Measurements from ENCODE around the gene LITAF.

LITAF gene

GRCh38 chr16:11618107-11618717 lies 31.5 kb upstream of the LITAF start:
- no peak for DNase-seq (ENCODE audit: extremely low spot score)
- POLR2A ChIA-PET = no interaction called here
- CTCF ChIA-PET = no interaction called here
- TF ChIP-seq FOXK2 (IDR thresholded peaks at IDR 0.05) = no peak
- no peak for TF ChIP-seq BHLHE40 (IDR thresholded peaks at IDR 0.05; ENCODE audit: borderline replicate concordance)
- TF ChIP-seq LEF1 (IDR thresholded peaks at IDR 0.05; ENCODE audit: borderline replicate concordance) = no peak
- no peak for TF ChIP-seq NFRKB (IDR thresholded peaks at IDR 0.05)
- TF ChIP-seq SP1 (IDR thresholded peaks at IDR 0.05) = no peak

DNA sequence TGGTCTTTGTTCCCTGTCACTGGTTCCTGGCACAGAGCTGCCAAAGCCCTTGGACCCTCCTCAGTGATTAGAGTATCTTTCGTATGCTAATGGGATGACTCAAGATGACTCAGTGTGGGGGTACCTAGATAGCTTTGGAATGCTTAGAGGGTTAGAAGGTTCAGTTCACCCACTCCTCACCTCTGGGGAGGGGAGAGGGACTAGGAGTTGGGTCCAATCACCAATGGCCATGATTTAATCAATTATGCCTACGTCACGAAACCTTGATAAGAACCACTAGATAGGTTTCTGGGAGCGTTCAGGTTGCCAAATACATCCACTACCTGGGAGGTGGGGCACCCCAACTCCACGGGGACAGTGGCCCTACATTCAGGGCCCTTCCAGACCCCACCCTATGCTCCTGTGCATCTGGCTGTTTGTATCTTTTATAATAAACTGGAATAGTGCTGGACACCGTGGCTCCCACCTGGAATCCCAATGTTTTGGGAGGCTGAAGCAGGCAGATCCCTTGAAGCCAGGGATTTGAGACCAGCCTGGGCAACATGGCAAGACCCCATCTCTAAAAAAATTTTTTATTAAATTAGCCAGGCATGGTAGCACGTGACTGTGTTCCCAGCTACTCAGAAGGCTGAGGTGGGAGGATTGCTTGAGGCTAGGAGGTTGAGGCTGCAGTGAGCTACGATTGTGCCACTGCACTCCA lies 29.2 kb upstream of the LITAF start:
- ChIA-PET CTCF (no interaction called here), POLR2A (no interaction called here)
- no peak for DNase-seq (ENCODE audit: extremely low spot score)
- TF ChIP-seq ELF4 (IDR thresholded peaks at IDR 0.05) (no peak), L3MBTL2 (conservative IDR thresholded peaks at IDR 0.05) (no peak), CTBP1 (IDR thresholded peaks at IDR 0.05; ENCODE audit: borderline replicate concordance) (no peak), FOXA1 (IDR thresholded peaks at IDR 0.05) (no peak), HDGF (IDR thresholded peaks at IDR 0.05; ENCODE audit: borderline replicate concordance) (no peak), TARDBP (IDR thresholded peaks at IDR 0.05) (no peak)

DNA sequence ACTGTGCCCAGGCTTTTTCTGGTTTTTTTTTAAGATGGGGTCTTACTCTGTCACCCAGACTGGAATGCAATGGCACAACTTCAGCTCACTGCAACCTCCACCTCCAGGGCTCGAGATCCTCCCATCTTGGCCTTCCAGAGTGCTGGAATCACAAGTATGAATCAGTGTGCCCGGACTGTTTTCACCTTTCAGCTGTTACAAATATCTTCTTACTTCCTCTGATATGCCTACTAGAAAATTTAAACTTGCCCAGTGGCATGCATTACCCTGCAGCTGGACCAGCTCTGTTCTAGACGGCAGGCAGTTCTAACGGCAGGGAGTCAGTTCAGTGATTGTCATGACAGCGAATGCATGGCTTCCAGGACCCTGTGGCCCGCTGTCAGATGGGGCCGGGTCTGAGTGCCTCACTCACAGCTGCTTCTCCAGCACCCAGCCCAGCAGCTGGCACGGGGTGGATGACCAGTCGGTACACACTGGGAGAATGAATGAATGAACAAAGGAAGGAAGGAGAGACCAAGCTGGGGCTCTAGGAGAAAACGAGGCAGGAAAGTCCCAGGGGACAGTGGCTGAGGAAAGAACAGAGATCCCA lies 28.0 kb upstream of the LITAF start:
- ChIA-PET CTCF (no interaction called here), POLR2A (no interaction called here)
- no peak for DNase-seq (ENCODE audit: extremely low spot score)

GRCh38 chr16:11613381-11614303 lies 26.9 kb upstream of the LITAF start:
- ChIA-PET CTCF (no interaction called here), POLR2A (no interaction called here)
- TF ChIP-seq LEF1 (IDR thresholded peaks at IDR 0.05; ENCODE audit: borderline replicate concordance) (no peak), SP1 (IDR thresholded peaks at IDR 0.05) (no peak), ARNT (IDR thresholded peaks at IDR 0.05) (no peak), PKNOX1 (IDR thresholded peaks at IDR 0.05) (no peak), ZNF384 (IDR thresholded peaks at IDR 0.05) (no peak), CTBP1 (IDR thresholded peaks at IDR 0.05; ENCODE audit: borderline replicate concordance) (no peak), L3MBTL2 (conservative IDR thresholded peaks at IDR 0.05) (no peak), ELF4 (IDR thresholded peaks at IDR 0.05) (no peak), FOXK2 (IDR thresholded peaks at IDR 0.05) (no peak)
- no peak for DNase-seq (ENCODE audit: extremely low spot score)

More for the DNA sequence above, 28.0 kb upstream of the LITAF start:
- TF ChIP-seq ARNT (IDR thresholded peaks at IDR 0.05) (no peak), SUZ12 (IDR thresholded peaks at IDR 0.05) (no peak), HDGF (IDR thresholded peaks at IDR 0.05; ENCODE audit: borderline replicate concordance) (no peak), NFRKB (IDR thresholded peaks at IDR 0.05) (no peak), LEF1 (IDR thresholded peaks at IDR 0.05; ENCODE audit: borderline replicate concordance) (no peak), FOXA1 (IDR thresholded peaks at IDR 0.05) (no peak), FOXM1 (IDR thresholded peaks at IDR 0.05; ENCODE audit: borderline replicate concordance) (no peak), SP1 (IDR thresholded peaks at IDR 0.05) (no peak), PKNOX1 (IDR thresholded peaks at IDR 0.05) (no peak), TARDBP (IDR thresholded peaks at IDR 0.05) (no peak), ELF4 (IDR thresholded peaks at IDR 0.05) (no peak), CTBP1 (IDR thresholded peaks at IDR 0.05; ENCODE audit: borderline replicate concordance) (no peak), ZNF384 (IDR thresholded peaks at IDR 0.05) (no peak), FOXK2 (IDR thresholded peaks at IDR 0.05) (no peak), BHLHE40 (IDR thresholded peaks at IDR 0.05; ENCODE audit: borderline replicate concordance) (no peak), L3MBTL2 (conservative IDR thresholded peaks at IDR 0.05) (no peak)

DNA sequence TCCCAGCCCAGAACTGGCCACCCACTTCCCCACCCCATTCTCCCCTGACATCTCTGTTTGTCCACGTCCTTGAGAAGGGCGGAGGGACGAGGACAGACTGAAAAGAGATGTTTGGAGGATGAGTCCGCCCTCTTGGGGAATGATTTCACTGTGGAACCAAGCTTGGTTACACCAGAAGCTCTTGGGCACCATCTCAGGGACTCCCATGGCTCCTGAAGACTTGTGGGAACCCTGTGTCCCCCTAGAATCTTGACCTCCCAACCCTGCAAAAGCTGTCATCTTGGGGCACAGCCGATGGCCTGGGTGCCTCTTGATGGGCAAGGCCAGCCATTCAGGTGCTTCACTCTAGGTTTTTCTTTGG lies 25.9 kb upstream of the LITAF start:
- DNase-seq (ENCODE audit: extremely low spot score) = no peak

More for the DNA sequence above, 25.9 kb upstream of the LITAF start:
- POLR2A ChIA-PET = no interaction called here
- TF ChIP-seq CTBP1 (IDR thresholded peaks at IDR 0.05; ENCODE audit: borderline replicate concordance) (no peak), NFRKB (IDR thresholded peaks at IDR 0.05) (no peak), PKNOX1 (IDR thresholded peaks at IDR 0.05) (no peak), FOXA1 (IDR thresholded peaks at IDR 0.05) (no peak), LEF1 (IDR thresholded peaks at IDR 0.05; ENCODE audit: borderline replicate concordance) (no peak), HDGF (IDR thresholded peaks at IDR 0.05; ENCODE audit: borderline replicate concordance) (no peak), SP1 (IDR thresholded peaks at IDR 0.05) (no peak), FOXM1 (IDR thresholded peaks at IDR 0.05; ENCODE audit: borderline replicate concordance) (no peak), L3MBTL2 (conservative IDR thresholded peaks at IDR 0.05) (no peak), BHLHE40 (IDR thresholded peaks at IDR 0.05; ENCODE audit: borderline replicate concordance) (no peak), TARDBP (IDR thresholded peaks at IDR 0.05) (no peak)
- CTCF ChIA-PET = no interaction called here

Measured in HEK293T (cell line).